HFF-Myc (cell line): ENCODE measurements around the gene TMSB4X.

Experiments used
- DNase-seq: peaks from one replicate; pipeline ENCODE4 v3.0.0-alpha.2; 2011; ENCODE audit warnings: low read depth; ENCODE audit errors: extremely low read depth
- H3K4me3 ChIP-seq: replicated peaks from 2 replicates; pipeline ENCODE4 v1.5.1; 2011; ENCODE audit warnings: low read depth, mild to moderate bottlenecking, control low read depth, low read length
- TF ChIP-seq, protein P1 (sequence below): IDR thresholded peaks from 2 replicates; pipeline ENCODE4 v1.5.1; 2012; ENCODE audit warnings: mild to moderate bottlenecking, low read depth, low read length, control low read depth; ENCODE audit errors: missing control alignments

TMSB4X gene

DNA sequence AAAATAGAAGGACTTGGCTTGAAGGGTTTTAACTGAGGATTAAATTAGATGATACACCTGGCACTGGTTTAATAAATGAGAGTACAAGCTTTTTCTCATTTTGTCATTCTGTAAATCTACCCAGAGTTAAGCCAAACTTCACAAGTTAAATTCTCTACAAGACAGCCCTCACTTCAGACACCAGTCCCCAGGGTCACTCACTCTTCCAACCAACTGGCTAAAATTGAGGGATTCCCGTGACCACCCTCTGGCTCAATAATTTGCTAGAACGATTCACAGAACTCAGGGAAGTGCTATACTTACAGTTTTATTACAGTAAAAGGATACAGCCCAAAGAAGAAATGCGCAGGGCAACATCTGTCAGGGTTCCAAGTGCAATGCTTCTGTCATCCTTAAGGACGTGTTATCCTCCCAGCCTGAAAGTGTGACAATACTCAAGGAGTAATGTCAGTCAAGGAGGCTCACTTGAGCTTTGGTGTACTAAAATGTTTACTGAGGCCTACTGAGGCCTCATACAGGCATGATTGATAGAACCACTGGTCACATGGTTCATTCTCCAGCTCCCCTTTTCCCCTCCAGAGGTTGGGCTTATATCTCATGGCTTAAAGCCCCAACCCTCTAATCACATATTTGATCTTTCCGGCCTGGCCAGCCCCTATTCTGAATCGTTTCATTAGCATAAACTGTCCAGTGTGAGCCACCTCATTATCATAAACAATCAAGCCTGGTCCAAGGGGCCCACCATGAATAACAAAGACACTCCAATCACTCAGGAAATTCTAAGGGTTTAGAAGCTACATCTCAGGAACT, 9.6 kb upstream of the TMSB4X start:
- no peak for DNase-seq
- TF ChIP-seq, protein P1, sequence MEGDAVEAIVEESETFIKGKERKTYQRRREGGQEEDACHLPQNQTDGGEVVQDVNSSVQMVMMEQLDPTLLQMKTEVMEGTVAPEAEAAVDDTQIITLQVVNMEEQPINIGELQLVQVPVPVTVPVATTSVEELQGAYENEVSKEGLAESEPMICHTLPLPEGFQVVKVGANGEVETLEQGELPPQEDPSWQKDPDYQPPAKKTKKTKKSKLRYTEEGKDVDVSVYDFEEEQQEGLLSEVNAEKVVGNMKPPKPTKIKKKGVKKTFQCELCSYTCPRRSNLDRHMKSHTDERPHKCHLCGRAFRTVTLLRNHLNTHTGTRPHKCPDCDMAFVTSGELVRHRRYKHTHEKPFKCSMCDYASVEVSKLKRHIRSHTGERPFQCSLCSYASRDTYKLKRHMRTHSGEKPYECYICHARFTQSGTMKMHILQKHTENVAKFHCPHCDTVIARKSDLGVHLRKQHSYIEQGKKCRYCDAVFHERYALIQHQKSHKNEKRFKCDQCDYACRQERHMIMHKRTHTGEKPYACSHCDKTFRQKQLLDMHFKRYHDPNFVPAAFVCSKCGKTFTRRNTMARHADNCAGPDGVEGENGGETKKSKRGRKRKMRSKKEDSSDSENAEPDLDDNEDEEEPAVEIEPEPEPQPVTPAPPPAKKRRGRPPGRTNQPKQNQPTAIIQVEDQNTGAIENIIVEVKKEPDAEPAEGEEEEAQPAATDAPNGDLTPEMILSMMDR, result no peak
- no peak overlapping the region for H3K4me3 ChIP-seq

DNA sequence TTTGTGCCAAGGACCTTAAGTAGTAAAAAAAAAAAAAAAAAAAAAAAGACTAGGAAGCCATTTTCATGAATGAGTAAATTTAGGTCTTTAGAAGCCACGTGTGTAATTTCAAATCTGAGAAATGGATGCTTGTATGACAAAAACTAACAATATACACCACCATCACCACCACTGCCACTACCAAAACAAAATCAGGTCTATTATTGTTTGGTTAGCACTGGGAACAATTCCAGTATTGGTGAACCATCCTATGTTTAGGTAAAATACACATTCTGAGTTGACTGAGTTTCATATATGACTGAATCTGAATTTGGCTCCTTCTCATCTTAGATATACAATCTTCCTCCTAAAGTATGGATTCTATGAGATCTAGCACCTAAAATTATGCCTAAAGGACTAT, 8.8 kb upstream of the TMSB4X start:
- DNase-seq, result no peak
- TF ChIP-seq, protein P1, result no peak
- no peak overlapping the region for H3K4me3 ChIP-seq

DNA sequence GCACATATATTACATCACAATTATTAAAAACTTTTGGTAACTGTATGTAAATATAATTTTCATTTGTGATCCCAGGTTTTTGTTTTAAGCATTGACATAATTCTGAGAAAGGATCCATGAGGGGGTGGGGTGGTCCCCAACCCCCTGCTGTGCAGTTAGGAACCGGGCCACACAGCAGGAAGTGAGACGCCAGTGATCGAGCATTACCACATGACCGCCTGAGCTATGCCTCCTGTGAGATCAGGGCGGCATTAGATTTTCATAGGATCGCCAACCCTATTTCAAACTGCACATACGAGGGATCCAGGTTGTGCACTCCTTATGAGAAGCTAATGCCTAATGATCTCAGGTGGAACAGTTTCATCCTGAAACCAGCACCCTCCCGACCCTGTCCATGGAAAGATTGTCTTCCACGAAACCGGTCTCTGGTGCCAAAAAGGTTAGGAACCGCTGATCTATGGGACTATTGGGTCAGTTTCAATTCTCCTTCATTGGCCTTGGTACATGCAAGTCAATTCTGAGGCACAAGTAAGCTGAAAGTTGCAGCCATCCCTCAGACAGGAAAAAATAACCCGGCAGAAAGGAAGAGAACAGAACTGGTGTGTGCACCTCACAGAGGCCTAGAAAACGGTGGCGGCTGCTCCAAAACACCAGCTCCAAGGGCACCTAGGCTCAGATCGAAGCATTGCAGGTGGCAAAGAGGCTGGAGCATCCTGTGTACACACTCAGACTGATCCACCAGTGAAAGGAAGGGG, 7.0 kb upstream of the TMSB4X start:
- no peak overlapping the region for H3K4me3 ChIP-seq
- no peak for DNase-seq
- TF ChIP-seq, protein P1, result no peak

DNA sequence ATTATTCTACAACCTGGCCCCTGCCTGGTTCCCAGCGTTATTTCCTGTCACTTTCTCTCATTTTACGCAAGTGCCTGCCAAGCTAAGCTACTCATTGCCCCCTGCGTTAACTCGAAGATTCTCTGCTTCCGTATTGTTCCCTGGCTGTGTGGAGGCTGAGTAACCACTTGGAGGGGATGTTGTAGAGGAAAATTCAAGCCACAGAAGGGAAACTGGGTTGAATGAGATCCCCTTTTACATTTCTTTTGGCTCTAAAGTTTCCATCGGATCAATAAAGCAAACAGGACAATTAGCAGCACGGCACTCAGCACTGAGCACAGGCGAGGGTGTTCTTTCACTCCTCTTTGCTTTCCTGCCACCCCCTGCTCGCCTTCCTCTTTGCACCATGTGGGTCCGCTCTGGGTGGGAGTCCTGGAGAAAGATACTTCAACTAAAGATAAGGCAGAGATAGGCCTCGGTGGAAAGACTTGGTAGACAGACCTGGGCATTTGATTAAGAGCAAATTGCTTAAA, 4.2 kb upstream of the TMSB4X start:
- TF ChIP-seq, protein P1, result no peak
- DNase-seq, result no peak
- no peak overlapping the region for H3K4me3 ChIP-seq

DNA sequence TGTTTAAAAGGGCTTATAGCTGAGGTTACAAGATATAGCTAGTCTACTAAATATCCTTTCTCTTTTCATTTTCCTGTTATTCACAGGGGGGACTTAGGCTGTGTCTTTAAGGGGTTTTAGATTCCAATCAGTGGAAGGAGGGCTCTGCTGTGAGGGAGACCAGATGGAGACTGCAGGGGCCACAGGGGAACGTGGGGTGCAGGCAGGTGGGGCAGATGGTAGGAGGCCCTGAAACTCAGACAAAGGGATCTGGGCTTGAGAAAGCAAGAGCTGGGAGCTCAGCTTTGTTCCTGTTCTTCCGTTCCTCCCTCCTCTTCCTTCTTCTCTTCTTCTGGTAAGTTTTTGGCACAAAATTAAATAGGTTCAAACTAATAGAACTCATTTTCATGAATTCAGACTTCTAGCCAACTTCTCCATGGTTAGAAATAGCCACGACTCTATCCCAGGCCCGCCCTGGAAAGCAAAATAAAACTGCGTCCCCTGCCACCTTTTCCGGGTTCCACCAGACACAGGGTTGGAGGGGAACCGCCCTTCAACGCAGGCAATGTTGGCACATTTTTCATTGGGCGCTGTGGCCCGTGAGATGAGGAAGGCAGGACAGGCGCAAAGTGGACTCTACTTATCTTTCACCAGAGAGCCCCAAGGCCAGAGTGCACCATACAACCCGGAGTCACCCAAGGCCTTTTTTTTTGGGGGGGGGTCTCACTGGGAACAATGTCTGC, 3.5 kb upstream of the TMSB4X start:
- TF ChIP-seq, protein P1, result no peak
- no peak overlapping the region for H3K4me3 ChIP-seq
- DNase-seq, result no peak

DNA sequence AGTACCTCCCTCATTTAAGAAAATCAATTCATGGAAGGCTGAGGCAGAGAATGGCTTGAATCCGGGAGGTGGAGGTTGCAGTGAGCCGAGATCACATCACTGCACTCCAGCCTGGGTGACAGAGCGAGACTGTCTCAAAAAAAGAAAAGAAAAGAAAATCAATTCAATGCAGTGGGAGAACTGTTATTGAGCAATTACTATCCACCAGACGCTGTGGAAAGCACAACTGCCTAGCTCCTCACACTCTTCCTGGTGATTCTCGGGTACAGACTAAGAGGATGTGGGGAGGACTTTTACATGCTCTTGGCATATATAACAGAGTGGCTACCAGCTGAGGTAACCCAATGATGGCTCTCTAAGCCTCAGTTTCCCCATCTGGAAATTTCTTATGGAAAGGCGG, 2.7 kb upstream of the TMSB4X start:
- TF ChIP-seq, protein P1, result no peak
- H3K4me3 ChIP-seq, result no peak overlapping the region
- DNase-seq, result no peak
